NCI-H1092 treated with DMSO at 0.1 percent for 48 hours (cell line): ENCODE measurements around the gene ENDOU.

Source experiments
- DNase-seq: peaks from one replicate; lab custom pipeline; 2025; lab: John Stamatoyannopoulos, UW

ENDOU gene

GRCh38 chr12:47757364-47757839 lies 32.1 kb upstream of the ENDOU start:
- no peak for DNase-seq

- DNase-seq = no peak
Measured at GRCh38 chr12:47755655-47756562, 30.6 kb upstream of the ENDOU start.

GRCh38 chr12:47754881-47755280 lies 29.6 kb upstream of the ENDOU start:
- DNase-seq = peak; percentile 64

GRCh38 chr12:47754126-47754525 lies 28.8 kb upstream of the ENDOU start:
- no peak for DNase-seq

- DNase-seq = no peak
Measured at GRCh38 chr12:47753021-47754001, 28.0 kb upstream of the ENDOU start.

GRCh38 chr12:47752552-47752951 lies 27.3 kb upstream of the ENDOU start:
- no peak for DNase-seq

- DNase-seq = no peak
Measured at GRCh38 chr12:47752121-47752520, 26.8 kb upstream of the ENDOU start.

GRCh38 chr12:47751561-47751960 lies 26.3 kb upstream of the ENDOU start:
- no peak for DNase-seq

- DNase-seq = no peak
Measured at GRCh38 chr12:47750916-47751470, 25.7 kb upstream of the ENDOU start.

GRCh38 chr12:47750229-47750798 lies 25.0 kb upstream of the ENDOU start:
- no peak for DNase-seq

GRCh38 chr12:47748899-47749298 lies 23.6 kb upstream of the ENDOU start:
- DNase-seq = no peak

GRCh38 chr12:47748507-47748828 lies 23.2 kb upstream of the ENDOU start:
- DNase-seq = no peak

GRCh38 chr12:47747596-47748506 lies 22.6 kb upstream of the ENDOU start:
- no peak for DNase-seq

GRCh38 chr12:47747126-47747525 lies 21.8 kb upstream of the ENDOU start:
- DNase-seq = no peak

- DNase-seq = no peak
Measured at GRCh38 chr12:47746523-47746922, 21.2 kb upstream of the ENDOU start.

- DNase-seq = no peak
Measured at GRCh38 chr12:47746073-47746472, 20.8 kb upstream of the ENDOU start.

GRCh38 chr12:47745485-47746041 lies 20.3 kb upstream of the ENDOU start:
- no peak for DNase-seq

- DNase-seq = no peak
Measured at GRCh38 chr12:47744778-47745436, 19.6 kb upstream of the ENDOU start.

GRCh38 chr12:47744005-47744651 lies 18.8 kb upstream of the ENDOU start:
- DNase-seq = peak; percentile 35
